Stimulated activated effector memory CD8-positive, alpha-beta T cell treated with anti-CD3 and anti-CD28 coated beads, Interleukin-12 subunit alpha, Interleukin-12 subunit beta, amount 100 ng/mL, for 72 hours (primary cell): Measurements from ENCODE around the gene ABHD6.

Experiments used
- ATAC-seq: fragments of 150-1000 bp; cut with Tn5 transposase; 2 replicates; pipeline ENCODE4 v1.10.0; 2021
- DNase-seq, 2 donors: peaks; one replicate each; pipeline ENCODE4 v3.0.0; 2021 to 2022; ENCODE audit warnings: low spot score in 2 of 2
- H3K27ac Mint-ChIP-seq: one replicate; pipeline ENCODE4 v1.8.0; 2022; ENCODE audit warnings: mild to moderate bottlenecking, mixed read lengths
- H3K36me3 Mint-ChIP-seq: one replicate; pipeline ENCODE4 v1.8.0; 2022; ENCODE audit warnings: mild to moderate bottlenecking, mixed read lengths
- H3K4me1 Mint-ChIP-seq: one replicate; pipeline ENCODE4 v1.8.0; 2022; ENCODE audit warnings: mixed read lengths
- H3K4me3 Mint-ChIP-seq: one replicate; pipeline ENCODE4 v1.8.0; 2022; ENCODE audit warnings: mild to moderate bottlenecking, mixed read lengths
- H3K9me3 Mint-ChIP-seq: one replicate; pipeline ENCODE4 v1.8.0; 2022; ENCODE audit warnings: mixed read lengths

The ABHD6 gene

DNA sequence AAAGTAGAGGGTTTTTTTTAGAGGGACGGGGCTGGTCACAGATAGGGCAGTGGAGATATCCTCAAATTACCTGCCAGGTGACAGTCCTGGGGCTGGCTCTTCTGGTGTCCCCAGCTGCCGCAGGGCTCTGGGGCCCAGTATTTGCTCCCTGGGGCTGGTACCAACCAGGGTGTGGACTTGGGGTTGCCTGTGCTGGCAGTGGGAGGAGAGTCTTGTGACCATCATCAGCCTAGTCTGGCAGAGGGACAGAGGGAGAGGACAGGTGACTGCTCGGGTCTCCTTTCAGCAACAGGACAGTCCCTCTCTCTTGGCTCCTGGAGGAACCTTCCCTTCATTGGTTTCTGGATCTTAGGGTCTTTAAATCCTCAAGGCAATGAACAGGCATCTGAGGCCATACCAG is 60.6 kb downstream of the ABHD6 start:
- DNase-seq (no peak), ATAC-seq (no peak)
- H3K9me3 Mint-ChIP-seq = peaks cover 5% of the 10 kb centered on the region
- no peaks in the 10 kb centered on the region for H3K36me3 Mint-ChIP-seq
- H3K4me1 Mint-ChIP-seq = no peaks in the 10 kb centered on the region
- no peak overlapping the region for H3K4me3 Mint-ChIP-seq
- H3K27ac Mint-ChIP-seq = no peak overlapping the region

DNA sequence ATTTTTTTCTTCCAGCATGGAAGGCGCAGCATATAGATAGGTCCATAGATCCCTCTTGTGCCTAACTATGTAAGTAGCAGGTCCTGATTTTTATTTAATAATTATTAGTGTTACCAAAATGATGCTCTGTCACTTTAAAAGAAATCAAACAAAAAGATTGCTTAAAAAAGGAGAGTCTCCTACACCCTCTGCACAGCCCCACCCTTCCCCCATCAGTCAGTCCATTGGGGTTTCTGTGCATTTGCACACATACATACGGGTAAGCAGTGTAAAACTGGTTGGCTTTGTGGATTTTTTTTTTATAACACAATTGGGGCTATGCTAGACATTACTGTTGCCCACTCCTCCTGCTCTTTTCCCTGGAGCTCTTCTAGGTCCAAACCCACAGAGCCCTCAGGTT is 61.5 kb downstream of the ABHD6 start:
- no peak for ATAC-seq
- Mint-ChIP-seq H3K4me3 (no peak overlapping the region), H3K4me1 (no peaks in the 10 kb centered on the region), H3K36me3 (no peaks in the 10 kb centered on the region), H3K9me3 (peaks cover 5% of the 10 kb centered on the region), H3K27ac (no peak overlapping the region)
- DNase-seq = no peak

GRCh38 chr3:58299839-58300516 is 62.4 kb downstream of the ABHD6 start:
- H3K27ac Mint-ChIP-seq = no peak overlapping the region
- H3K36me3 Mint-ChIP-seq = no peaks in the 10 kb centered on the region
- no peak for ATAC-seq
- no peak overlapping the region for H3K4me3 Mint-ChIP-seq
- peaks cover 5% of the 10 kb centered on the region for H3K9me3 Mint-ChIP-seq
- no peaks in the 10 kb centered on the region for H3K4me1 Mint-ChIP-seq
- DNase-seq = no peak

DNA sequence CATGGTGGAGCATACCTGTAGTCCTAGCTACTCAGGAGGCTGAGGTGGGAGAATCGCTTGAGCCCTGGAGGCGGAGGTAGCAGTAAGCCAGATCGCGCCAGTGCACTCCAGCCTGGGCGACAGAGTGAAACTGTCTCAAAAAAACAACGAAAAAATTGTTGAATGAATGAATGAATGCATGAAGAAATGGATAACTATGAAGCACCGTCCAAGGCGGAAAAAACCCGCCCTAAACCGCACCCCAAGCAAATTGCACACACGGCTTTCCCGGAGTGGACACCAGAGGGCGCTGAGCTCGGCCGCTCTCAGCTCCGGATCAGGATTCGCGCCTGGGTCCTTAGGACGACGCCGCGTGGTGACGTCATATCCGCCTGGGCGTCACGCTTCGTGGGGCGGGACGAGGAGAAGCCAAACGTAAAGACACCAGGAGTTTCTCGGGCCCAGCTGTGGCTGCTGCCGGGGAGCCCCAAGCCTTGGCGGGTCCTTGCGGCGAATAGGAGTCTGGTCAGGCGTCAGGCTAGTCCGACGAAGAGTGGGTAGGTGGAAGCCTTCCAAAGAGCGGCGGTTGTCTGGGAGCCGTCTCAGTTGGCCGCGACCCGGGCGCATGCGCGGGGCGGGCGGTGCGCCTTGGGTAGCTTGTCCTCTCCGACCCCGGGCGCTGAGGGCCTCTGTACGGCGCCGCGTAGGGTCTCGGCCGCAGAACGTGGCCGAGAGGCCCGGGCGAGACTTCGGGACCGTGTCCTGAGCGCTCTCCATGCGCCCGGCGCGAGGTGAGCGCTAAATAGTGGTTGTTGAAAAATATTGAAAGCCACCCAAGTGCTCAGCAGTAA is 68.5 kb downstream of the ABHD6 start, which contains the start of the genes HTD2 and RPP14:
Gene HTD2, plus strand, starts transcription at position 639 of the 830 bp plus-strand sequence. CDS start 11,094 bp downstream, outside the sequence.
Gene RPP14, plus strand, starts transcription at position 364 of the 830 bp plus-strand sequence. CDS start 4,085 bp downstream, outside the sequence.
- Mint-ChIP-seq H3K27ac (peak within 1 kb of the TSS; percentile 99), H3K36me3 (peaks cover 50% of the 10 kb centered on the region), H3K4me3 (peak within 1 kb of the TSS; percentile 93), H3K9me3 (no peaks in the 10 kb centered on the region), H3K4me1 (peaks cover 34% of the 10 kb centered on the region)
- DNase-seq (peak; percentile 98 to 99), ATAC-seq (peak; percentile 94)

DNA sequence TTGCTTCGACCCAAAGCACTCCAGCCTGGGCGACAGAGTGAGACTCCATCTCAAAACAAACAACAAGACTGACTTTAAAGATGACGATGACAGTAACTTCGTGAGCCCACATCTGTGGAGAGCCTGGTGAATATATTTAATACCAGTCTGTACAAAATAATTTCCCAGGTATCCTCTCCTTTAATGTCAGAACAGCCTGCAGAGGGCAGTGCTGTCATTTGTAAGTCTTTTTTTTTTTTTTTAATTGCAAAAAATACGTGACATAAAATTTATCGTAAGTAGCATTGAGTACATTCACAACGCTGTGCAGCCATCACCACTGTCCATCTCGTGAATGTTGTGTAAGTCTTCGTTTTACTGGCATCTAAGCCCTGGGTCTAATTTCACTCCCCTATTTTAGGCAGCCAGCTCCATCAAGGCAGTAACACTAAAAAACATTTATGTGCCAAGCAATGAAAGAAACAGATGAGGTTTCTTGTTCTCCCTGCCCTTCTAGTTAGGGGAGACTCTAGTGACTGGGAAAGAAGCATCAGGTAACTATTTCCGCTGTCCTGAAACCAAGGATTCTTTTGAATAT is 70.1 kb downstream of the ABHD6 start:
- peaks cover 34% of the 10 kb centered on the region for H3K4me1 Mint-ChIP-seq
- DNase-seq = peak in 1 of 2 donors; percentile 54
- no peak for ATAC-seq
- H3K27ac Mint-ChIP-seq = peak overlapping the region; percentile 99
- peak overlapping the region; percentile 93 for H3K4me3 Mint-ChIP-seq
- H3K9me3 Mint-ChIP-seq = no peaks in the 10 kb centered on the region
- peaks cover 66% of the 10 kb centered on the region for H3K36me3 Mint-ChIP-seq

DNA sequence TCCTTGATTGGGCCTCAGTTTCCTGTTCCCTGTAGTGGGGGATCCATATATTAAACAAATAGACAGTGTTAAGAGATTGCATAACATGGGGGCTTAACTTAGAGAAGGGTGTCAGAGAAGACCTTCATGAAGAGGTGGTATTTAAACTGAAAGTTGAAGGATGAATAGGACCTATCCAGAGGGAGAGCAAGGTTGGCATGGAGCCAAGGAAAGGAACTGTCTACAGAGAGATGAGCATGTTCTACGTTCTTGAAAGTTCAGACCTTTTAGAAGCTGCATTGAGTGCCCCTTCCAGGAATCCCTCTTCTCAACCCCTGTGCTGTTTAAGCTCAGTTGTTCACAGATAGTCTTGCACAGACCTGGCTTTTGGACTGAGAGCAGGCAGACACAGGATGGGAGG is 71.1 kb downstream of the ABHD6 start:
- Mint-ChIP-seq H3K4me1 (peaks cover 34% of the 10 kb centered on the region), H3K4me3 (no peak overlapping the region), H3K9me3 (no peaks in the 10 kb centered on the region), H3K27ac (peak overlapping the region; percentile 85), H3K36me3 (peaks cover 76% of the 10 kb centered on the region)
- DNase-seq = no peak
- ATAC-seq = no peak

DNA sequence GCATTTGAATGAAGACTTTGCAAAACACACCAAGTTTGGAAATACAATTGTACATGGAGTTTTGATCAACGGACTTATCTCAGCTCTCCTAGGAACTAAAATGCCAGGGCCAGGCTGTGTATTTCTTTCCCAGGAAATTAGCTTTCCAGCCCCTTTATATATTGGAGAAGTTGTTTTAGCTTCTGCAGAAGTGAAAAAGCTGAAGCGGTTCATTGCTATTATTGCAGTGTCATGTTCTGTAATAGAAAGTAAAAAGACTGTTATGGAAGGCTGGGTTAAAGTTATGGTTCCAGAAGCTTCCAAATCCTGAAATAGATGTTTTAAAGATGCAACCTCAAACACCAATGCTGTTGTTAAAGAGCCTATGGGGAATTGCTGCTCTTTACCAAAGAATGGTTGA is 80.2 kb downstream of the ABHD6 start:
- Mint-ChIP-seq H3K27ac (peak overlapping the region; percentile 54), H3K4me1 (peaks cover 1% of the 10 kb centered on the region), H3K36me3 (peaks cover 83% of the 10 kb centered on the region), H3K4me3 (no peak overlapping the region), H3K9me3 (no peaks in the 10 kb centered on the region)
- no peak for DNase-seq
- no peak for ATAC-seq

DNA sequence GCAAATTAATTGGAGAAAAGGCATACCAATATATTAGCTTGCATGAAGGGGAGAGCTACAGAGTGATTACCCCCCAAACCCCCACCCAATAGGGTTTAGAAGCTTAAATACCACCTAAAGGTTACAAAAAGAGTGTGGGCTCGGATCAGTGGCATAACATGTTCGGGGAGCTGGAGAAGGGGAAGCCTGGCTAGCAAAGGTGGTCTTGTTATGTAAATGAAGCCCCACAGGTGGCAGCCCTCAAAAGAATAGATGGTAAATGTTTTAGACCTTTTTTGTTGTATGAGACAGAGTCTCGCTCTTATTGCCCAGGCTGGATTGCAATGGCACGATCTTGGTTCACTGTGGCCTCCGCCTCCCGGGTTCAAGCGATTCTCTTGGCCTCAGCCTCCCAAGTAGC is 84.2 kb downstream of the ABHD6 start:
- Mint-ChIP-seq H3K36me3 (peaks cover 43% of the 10 kb centered on the region), H3K27ac (no peak overlapping the region), H3K9me3 (no peaks in the 10 kb centered on the region), H3K4me1 (peaks cover 25% of the 10 kb centered on the region), H3K4me3 (no peak overlapping the region)
- no peak for DNase-seq
- ATAC-seq = no peak

DNA sequence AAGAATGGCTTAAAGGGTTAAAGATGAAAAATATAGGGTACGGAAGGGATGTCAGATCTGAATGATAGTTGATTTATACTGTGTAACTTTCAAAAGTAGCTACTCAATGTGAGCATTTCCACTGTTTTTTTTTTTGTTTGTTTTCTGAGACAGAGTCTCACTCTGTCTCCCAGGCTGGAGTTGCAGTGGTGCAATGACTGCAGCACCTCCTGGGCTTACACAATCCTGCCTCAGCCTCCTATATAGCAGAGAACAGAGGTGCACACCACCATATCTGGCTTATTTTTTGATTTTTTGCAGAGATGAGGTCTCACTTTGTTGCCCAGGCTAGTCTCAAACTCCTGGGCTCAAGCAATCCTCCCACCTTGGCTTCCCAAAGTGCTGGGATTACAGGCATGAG is 85.2 kb downstream of the ABHD6 start:
- ATAC-seq (no peak), DNase-seq (no peak)
- Mint-ChIP-seq H3K4me1 (peaks cover 25% of the 10 kb centered on the region), H3K36me3 (peaks cover 33% of the 10 kb centered on the region), H3K27ac (no peak overlapping the region), H3K4me3 (no peak overlapping the region), H3K9me3 (no peaks in the 10 kb centered on the region)

- Mint-ChIP-seq H3K27ac (peak overlapping the region; percentile 91), H3K9me3 (no peaks in the 10 kb centered on the region), H3K4me1 (peaks cover 25% of the 10 kb centered on the region), H3K4me3 (peak overlapping the region; percentile 38), H3K36me3 (peaks cover 24% of the 10 kb centered on the region)
- DNase-seq (no peak), ATAC-seq (peak; percentile 88)
These were observed 86.2 kb downstream of the ABHD6 start for GRCh38 chr3:58323529-58324390.

DNA sequence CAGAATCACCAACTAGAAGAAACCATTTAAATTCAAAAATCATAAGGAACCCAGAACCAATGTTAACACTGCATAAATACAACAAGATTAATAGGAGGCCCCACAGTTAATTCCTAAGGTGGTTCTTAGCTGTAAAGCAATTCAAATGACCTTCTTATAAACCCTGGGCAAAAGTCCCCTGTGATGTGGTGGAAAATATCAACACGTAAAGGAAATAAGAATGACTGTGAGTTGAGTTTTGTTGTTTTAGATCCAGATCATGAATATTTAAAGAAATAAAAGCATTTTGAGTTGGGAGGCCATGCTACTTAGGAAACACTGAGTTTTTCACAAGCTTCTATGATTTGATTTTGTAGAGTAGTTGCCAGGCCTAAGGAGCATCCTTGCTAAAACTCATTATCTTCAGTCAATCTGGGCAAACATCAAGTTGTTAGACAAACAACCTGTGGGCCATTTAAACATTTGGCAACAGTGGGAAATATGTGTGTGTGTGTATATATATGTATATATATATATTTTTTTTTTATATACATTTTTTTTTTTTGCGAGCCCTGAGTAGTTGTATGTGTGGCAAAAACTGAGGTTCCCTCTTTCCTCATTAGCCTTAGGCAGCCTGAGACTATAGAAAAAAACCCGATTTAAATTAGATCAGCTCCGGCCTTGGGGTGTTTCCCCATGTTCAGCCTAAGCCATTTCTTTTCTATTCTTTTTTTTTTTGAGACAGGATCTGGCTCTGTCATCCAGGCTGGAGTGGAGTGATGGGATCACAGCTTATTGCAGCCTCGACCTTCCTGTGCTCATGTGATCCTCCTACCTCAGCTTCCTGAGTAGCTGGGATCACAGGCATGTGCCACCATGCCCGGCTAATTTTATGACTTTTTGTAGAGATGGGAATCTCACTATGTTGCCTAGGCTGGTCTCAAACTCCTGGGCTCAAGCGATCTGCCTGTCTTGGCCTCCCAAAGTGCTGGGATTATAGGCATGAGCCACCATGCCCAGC is 87.1 kb downstream of the ABHD6 start:
- peaks cover 25% of the 10 kb centered on the region for H3K4me1 Mint-ChIP-seq
- no peaks in the 10 kb centered on the region for H3K9me3 Mint-ChIP-seq
- H3K36me3 Mint-ChIP-seq = peaks cover 14% of the 10 kb centered on the region
- peak overlapping the region; percentile 38 for H3K4me3 Mint-ChIP-seq
- H3K27ac Mint-ChIP-seq = peak overlapping the region; percentile 91
- DNase-seq (no peak), ATAC-seq (peak; percentile 84)

GRCh38 chr3:58325525-58325992 is 88.0 kb downstream of the ABHD6 start:
- Mint-ChIP-seq H3K4me1 (peaks cover 25% of the 10 kb centered on the region), H3K27ac (peak overlapping the region; percentile 91), H3K4me3 (no peak overlapping the region), H3K9me3 (no peaks in the 10 kb centered on the region), H3K36me3 (peaks cover 6% of the 10 kb centered on the region)
- DNase-seq (no peak), ATAC-seq (no peak)

DNA sequence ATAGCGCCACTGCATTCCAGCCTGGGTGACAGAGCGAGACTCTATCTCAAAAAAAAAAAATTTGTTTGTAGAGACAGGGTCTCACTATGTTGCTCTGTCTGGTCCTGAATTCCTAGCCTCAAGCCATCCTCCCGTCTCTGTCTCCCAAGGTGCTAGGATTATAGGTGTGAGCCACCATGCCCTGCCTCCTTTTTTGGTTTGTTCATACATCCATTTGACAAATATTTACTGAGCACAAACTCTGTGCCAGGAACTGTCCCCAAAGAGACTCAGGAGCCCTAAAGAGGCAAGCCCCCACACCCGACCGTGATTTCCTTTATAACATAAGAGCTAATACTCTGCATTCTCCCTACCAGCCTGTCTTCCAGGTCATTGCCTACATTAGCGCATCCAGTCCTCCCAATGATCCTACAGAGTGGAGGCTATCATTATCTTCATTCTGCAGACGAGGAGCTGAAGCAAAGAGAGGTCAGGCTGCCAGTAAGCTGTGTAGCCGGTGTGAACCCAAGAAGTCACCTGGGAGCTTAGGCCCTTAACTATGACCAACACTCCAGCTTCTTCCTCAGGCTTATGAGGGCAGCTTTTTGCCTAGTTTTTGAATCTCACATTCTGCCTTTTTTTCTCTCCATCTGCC is 88.8 kb downstream of the ABHD6 start:
- Mint-ChIP-seq H3K9me3 (no peaks in the 10 kb centered on the region), H3K36me3 (no peaks in the 10 kb centered on the region), H3K4me3 (no peak overlapping the region), H3K4me1 (peaks cover 25% of the 10 kb centered on the region), H3K27ac (peak overlapping the region; percentile 26)
- no peak for DNase-seq
- no peak for ATAC-seq
